Measurements from ENCODE around the gene MTREX. TPM values are rescaled to one million over a fixed set of nuclear protein-coding genes. Genes with fewer than 3 reads are reported as not detected.

The MTREX gene
- 30.8 TPM for polyA plus RNA-seq (2012; ENCODE audit: missing spikeins)

- TF ChIP-seq POLR2AphosphoS5 (IDR thresholded peaks at IDR 0.05; ENCODE audit: low read depth, low read length) (peak; percentile 96), POLR2A (IDR thresholded peaks at IDR 0.05; ENCODE audit: low read depth, low read length) (peak; percentile 97), TAF1 (IDR thresholded peaks at IDR 0.05; ENCODE audit: borderline replicate concordance, low read depth, low read length) (peak; percentile 95)
- FAIRE-seq (peak; percentile 93), DNase-seq (ENCODE audit: insufficient read length) (peak; percentile 81)
These were observed at the start of gene MTREX, which contains the start of gene DHX29 for GRCh38 chr5:55307383-55308253. Gene MTREX (plus strand): TSS chr5:55307989. CDS start chr5:55308014, 25 bp downstream. Gene DHX29 (minus strand): TSS chr5:55307694. CDS start chr5:55307573, 121 bp downstream.

- FAIRE-seq (no peak), DNase-seq (ENCODE audit: insufficient read length) (no peak)
- TF ChIP-seq TAF1 (IDR thresholded peaks at IDR 0.05; ENCODE audit: borderline replicate concordance, low read depth, low read length) (no peak), POLR2AphosphoS5 (IDR thresholded peaks at IDR 0.05; ENCODE audit: low read depth, low read length) (no peak)
These were observed 49.5 kb upstream of the MTREX start for GRCh38 chr5:55258339-55258738.

- no peak for DNase-seq (ENCODE audit: insufficient read length)
- no peak for FAIRE-seq
- TF ChIP-seq TAF1 (IDR thresholded peaks at IDR 0.05; ENCODE audit: borderline replicate concordance, low read depth, low read length) (no peak), POLR2A (IDR thresholded peaks at IDR 0.05; ENCODE audit: low read depth, low read length) (no peak), POLR2AphosphoS5 (IDR thresholded peaks at IDR 0.05; ENCODE audit: low read depth, low read length) (no peak)
These were observed 31.0 kb upstream of the MTREX start for GRCh38 chr5:55276771-55277170.

- DNase-seq (ENCODE audit: insufficient read length) (no peak), FAIRE-seq (no peak)
- TF ChIP-seq POLR2A (IDR thresholded peaks at IDR 0.05; ENCODE audit: low read depth, low read length): no peak
- TF ChIP-seq TAF1 (IDR thresholded peaks at IDR 0.05; ENCODE audit: borderline replicate concordance, low read depth, low read length): no peak
- no peak for TF ChIP-seq POLR2AphosphoS5 (IDR thresholded peaks at IDR 0.05; ENCODE audit: low read depth, low read length)
These were observed 29.0 kb upstream of the MTREX start for GRCh38 chr5:55278778-55279177.

- TF ChIP-seq TAF1 (IDR thresholded peaks at IDR 0.05; ENCODE audit: borderline replicate concordance, low read depth, low read length) (no peak), POLR2A (IDR thresholded peaks at IDR 0.05; ENCODE audit: low read depth, low read length) (no peak), POLR2AphosphoS5 (IDR thresholded peaks at IDR 0.05; ENCODE audit: low read depth, low read length) (no peak)
- DNase-seq (ENCODE audit: insufficient read length) (no peak), FAIRE-seq (no peak)
These were observed 21.3 kb upstream of the MTREX start for GRCh38 chr5:55286411-55286933.

- TF ChIP-seq TAF1 (IDR thresholded peaks at IDR 0.05; ENCODE audit: borderline replicate concordance, low read depth, low read length) (no peak), POLR2A (IDR thresholded peaks at IDR 0.05; ENCODE audit: low read depth, low read length) (no peak), POLR2AphosphoS5 (IDR thresholded peaks at IDR 0.05; ENCODE audit: low read depth, low read length) (no peak)
- DNase-seq (ENCODE audit: insufficient read length) (no peak), FAIRE-seq (no peak)
These were observed 18.0 kb upstream of the MTREX start for GRCh38 chr5:55289808-55290207.

- DNase-seq (ENCODE audit: insufficient read length) (no peak), FAIRE-seq (no peak)
- TF ChIP-seq POLR2AphosphoS5 (IDR thresholded peaks at IDR 0.05; ENCODE audit: low read depth, low read length): no peak
- TF ChIP-seq POLR2A (IDR thresholded peaks at IDR 0.05; ENCODE audit: low read depth, low read length): no peak
- TF ChIP-seq TAF1 (IDR thresholded peaks at IDR 0.05; ENCODE audit: borderline replicate concordance, low read depth, low read length): no peak
These were observed 16.8 kb upstream of the MTREX start for GRCh38 chr5:55290991-55291390.

- TF ChIP-seq POLR2A (IDR thresholded peaks at IDR 0.05; ENCODE audit: low read depth, low read length) (no peak), POLR2AphosphoS5 (IDR thresholded peaks at IDR 0.05; ENCODE audit: low read depth, low read length) (no peak), TAF1 (IDR thresholded peaks at IDR 0.05; ENCODE audit: borderline replicate concordance, low read depth, low read length) (no peak)
- no peak for FAIRE-seq
- DNase-seq (ENCODE audit: insufficient read length): no peak
These were observed 12.9 kb upstream of the MTREX start for GRCh38 chr5:55294935-55295334.

GRCh38 chr5:55300890-55301289 lies 6.9 kb upstream of the MTREX start:
- no peak for TF ChIP-seq POLR2AphosphoS5 (IDR thresholded peaks at IDR 0.05; ENCODE audit: low read depth, low read length)
- TF ChIP-seq POLR2A (IDR thresholded peaks at IDR 0.05; ENCODE audit: low read depth, low read length): no peak
- no peak for TF ChIP-seq TAF1 (IDR thresholded peaks at IDR 0.05; ENCODE audit: borderline replicate concordance, low read depth, low read length)
- no peak for DNase-seq (ENCODE audit: insufficient read length)
- FAIRE-seq: no peak

- FAIRE-seq (no peak), DNase-seq (ENCODE audit: insufficient read length) (no peak)
- TF ChIP-seq POLR2AphosphoS5 (IDR thresholded peaks at IDR 0.05; ENCODE audit: low read depth, low read length) (no peak), POLR2A (IDR thresholded peaks at IDR 0.05; ENCODE audit: low read depth, low read length) (no peak), TAF1 (IDR thresholded peaks at IDR 0.05; ENCODE audit: borderline replicate concordance, low read depth, low read length) (no peak)
These were observed 4.5 kb upstream of the MTREX start for GRCh38 chr5:55303238-55303690.

GRCh38 chr5:55304584-55304983 lies 3.2 kb upstream of the MTREX start:
- DNase-seq (ENCODE audit: insufficient read length) (no peak), FAIRE-seq (no peak)
- TF ChIP-seq TAF1 (IDR thresholded peaks at IDR 0.05; ENCODE audit: borderline replicate concordance, low read depth, low read length): no peak
- no peak for TF ChIP-seq POLR2A (IDR thresholded peaks at IDR 0.05; ENCODE audit: low read depth, low read length)
- no peak for TF ChIP-seq POLR2AphosphoS5 (IDR thresholded peaks at IDR 0.05; ENCODE audit: low read depth, low read length)

- DNase-seq (ENCODE audit: insufficient read length) (no peak), FAIRE-seq (no peak)
- TF ChIP-seq POLR2A (IDR thresholded peaks at IDR 0.05; ENCODE audit: low read depth, low read length) (no peak), TAF1 (IDR thresholded peaks at IDR 0.05; ENCODE audit: borderline replicate concordance, low read depth, low read length) (no peak), POLR2AphosphoS5 (IDR thresholded peaks at IDR 0.05; ENCODE audit: low read depth, low read length) (no peak)
These were observed 2.4 kb upstream of the MTREX start for GRCh38 chr5:55305345-55305744.

All from GM12892 (cell line).